Suppressor macrophage treated with lipopolysaccharide for 1 hour (primary cell): ENCODE measurements around the gene CRYGC.
A peak's percentile ranks its signal among the peaks of the same experiment; 100 is the strongest.

Source experiments
- DNase-seq, 3 donors: peaks; one replicate each; pipeline ENCODE4 v3.0.0-alpha.2; 2020 to 2022

CRYGC gene

DNA sequence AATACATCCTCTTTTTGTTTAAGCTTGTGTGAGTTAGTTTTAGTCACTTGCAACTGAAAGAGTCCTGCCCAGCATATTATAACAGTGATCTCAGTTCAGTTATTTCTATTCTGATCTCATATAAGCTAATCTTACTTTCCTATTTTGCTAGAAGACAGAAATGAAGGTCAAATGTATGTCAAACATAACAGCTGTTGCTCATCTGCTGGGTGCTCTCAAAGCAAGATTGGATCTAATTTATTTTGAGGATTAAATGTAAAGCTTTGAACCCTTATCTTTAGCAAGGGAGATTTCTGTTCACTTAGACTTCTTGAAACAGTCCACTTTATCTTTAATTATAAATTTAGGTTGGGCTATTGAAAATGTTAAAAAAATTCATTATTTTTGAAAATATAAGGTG, 36.5 kb downstream of the CRYGC start:
- DNase-seq, result peak in 2 of 3 donors; percentile 12 to 19

DNA sequence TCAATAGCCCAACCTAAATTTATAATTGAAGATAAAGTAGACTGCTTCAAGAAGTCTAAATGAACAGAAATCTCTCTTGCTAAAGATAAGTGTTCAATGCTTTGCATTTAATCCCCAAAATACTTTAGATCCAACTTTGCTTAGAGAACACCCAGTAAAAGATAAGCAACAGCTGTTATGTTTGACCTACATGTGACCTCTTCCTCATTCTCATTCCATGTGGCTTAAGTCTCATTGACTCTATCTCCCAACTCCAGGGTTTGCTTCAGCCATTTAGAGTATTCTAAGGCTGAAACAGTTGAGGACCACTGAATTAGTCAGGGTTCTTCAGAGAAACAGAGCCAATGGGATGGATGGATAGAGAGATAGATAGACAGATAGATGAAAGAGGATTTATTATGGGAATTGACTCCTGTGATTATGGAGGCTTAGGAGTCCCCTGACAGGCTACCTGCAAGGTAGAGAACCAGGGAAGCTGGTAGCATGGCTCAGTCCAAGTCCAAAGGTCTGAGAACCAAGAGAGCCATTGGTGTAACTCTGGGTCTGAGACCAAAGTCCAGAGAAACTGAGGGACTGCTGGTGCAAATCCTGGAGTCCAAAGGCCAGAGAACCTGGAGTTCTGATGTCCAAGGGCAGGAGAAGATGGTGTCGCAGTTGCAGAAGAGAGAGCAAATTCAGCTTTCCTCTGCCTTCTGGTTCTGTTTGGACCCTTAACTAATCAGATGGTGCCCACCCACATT, 37.4 kb downstream of the CRYGC start:
- no peak for DNase-seq

DNA sequence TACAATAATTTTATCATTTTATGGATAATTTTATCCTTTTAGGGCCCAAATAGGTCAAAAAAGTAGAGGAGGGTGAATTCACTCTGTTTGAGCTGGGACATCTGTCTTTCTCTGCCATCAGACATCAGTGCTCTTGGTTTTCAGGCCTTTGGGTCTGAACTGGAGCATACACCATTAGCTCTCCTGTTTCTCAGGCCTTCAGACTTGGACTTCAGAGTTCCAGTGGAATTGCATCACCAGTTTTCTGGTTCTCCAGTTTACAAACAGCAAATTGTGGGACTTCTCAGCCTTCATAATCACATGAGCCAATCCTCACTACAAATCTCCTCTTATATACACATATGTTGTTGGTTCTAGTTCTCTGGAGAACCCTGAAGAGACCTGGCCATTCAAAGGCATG, 39.2 kb downstream of the CRYGC start:
- no peak for DNase-seq

DNA sequence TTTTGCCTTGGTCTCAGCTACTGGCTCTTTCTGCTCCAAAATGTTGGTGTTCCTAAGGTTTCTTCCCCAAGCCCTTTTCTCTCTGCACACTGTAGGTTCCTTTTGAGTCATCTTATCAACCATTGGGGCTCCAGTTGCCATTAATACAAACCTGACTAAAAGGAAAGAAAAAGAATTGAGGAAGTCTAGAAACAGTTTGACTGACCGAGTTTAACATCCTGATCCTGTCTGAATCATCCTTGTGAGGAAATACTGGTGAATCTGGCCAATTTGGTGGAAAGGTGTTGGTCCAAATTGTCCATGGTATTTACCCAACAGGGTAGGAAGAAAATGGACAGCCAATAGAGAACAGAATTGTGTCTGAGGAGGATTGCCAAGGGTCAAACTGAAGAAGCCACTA, 43.6 kb downstream of the CRYGC start:
- DNase-seq, result peak; percentile 20 to 53 (median 47)

DNA sequence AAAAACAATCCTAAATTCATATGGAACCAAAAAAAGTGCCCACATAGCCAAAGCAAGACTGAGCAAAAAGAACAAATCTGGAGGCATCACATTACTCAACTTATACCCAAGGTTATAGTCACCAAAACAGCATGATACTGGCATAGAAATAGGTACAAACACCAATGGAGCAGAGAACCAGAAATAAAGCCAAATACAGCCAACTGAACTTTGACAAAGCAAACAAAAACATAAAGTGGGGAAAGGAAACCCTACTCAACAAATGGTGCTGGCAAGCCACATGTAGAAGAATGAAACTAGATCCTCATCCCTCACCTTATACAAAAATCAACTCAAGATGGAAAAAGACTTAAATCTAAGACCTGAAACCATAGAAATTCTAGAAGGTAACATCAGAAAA, 45.8 kb downstream of the CRYGC start:
- DNase-seq, result no peak
